DND-41 (cell line): ENCODE data around the gene CTCF.

Experiments used
- EZH2 ChIP-seq: IDR thresholded peaks from 3 replicates; pipeline ENCODE4 v1.6.1; 2012; ENCODE audit warnings: borderline replicate concordance, low read depth, mild to moderate bottlenecking, moderate library complexity, low read length, inconsistent platforms; ENCODE audit not compliant: severe bottlenecking
- TF ChIP-seq, protein P1 (sequence below): IDR thresholded peaks from 2 replicates; pipeline ENCODE4 v1.5.1; 2012; ENCODE audit warnings: borderline replicate concordance, low read length, moderate library complexity, mild to moderate bottlenecking; ENCODE audit not compliant: poor library complexity, severe bottlenecking; ENCODE audit errors: extremely low read depth

DNA sequence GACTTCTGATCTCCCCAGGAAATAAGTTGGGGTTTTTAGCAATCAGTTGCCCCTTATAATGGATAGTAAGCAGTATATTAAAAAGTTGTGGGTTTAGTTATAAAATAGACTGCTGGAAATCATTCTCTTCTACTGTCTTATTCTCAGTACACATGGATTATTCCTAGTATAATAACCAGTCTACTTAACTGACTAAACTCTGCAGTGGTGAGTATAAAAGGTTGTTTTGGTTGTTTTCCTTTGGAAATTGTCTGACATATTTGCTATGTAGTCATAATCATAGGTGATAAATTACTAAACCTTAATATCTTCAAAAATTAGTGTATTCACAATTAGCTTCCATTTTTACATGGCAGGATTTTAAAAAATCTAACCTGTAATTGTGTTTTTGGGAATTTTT is 31.4 kb downstream of the CTCF start:
- TF ChIP-seq, protein P1, sequence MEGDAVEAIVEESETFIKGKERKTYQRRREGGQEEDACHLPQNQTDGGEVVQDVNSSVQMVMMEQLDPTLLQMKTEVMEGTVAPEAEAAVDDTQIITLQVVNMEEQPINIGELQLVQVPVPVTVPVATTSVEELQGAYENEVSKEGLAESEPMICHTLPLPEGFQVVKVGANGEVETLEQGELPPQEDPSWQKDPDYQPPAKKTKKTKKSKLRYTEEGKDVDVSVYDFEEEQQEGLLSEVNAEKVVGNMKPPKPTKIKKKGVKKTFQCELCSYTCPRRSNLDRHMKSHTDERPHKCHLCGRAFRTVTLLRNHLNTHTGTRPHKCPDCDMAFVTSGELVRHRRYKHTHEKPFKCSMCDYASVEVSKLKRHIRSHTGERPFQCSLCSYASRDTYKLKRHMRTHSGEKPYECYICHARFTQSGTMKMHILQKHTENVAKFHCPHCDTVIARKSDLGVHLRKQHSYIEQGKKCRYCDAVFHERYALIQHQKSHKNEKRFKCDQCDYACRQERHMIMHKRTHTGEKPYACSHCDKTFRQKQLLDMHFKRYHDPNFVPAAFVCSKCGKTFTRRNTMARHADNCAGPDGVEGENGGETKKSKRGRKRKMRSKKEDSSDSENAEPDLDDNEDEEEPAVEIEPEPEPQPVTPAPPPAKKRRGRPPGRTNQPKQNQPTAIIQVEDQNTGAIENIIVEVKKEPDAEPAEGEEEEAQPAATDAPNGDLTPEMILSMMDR = no peak
- no peak for TF ChIP-seq EZH2
